Cardiac muscle cell (in vitro differentiated cells and primary cell): Measurements from ENCODE around the gene ARL16. TPM values are rescaled to one million over a fixed set of nuclear protein-coding genes. Genes with fewer than 3 reads are reported as not detected.
A peak's percentile ranks its signal among the peaks of the same experiment; 100 is the strongest.

Source experiments
- DNase-seq, 2 donors: peaks; one replicate each; pipeline versions ENCODE4 v3.0.0 to v3.0.0-alpha.2; 2010 to 2017; ENCODE audit warnings: low read depth in 1 of 2, low spot score in 1 of 2
- H3K27ac ChIP-seq: fragments of 200-600 bp; sonication (generic); 2 replicates; pipeline ENCODE4 v1.5.1; 2016
- H3K27me3 ChIP-seq: fragments of 200-600 bp; sonication (generic); 2 replicates; pipeline ENCODE4 v1.6.0; 2016; ENCODE audit warnings: control low read depth
- H3K36me3 ChIP-seq: fragments of 200-600 bp; sonication (generic); 2 replicates; pipeline ENCODE4 v1.5.1; 2016; ENCODE audit warnings: control low read depth
- H3K4me1 ChIP-seq: fragments of 200-600 bp; sonication (generic); 2 replicates; pipeline ENCODE4 v1.8.1; 2017; ENCODE audit warnings: low read depth, mild to moderate bottlenecking, mixed run types
- H3K4me3 ChIP-seq: fragments of 200-600 bp; sonication (generic); 2 replicates; pipeline ENCODE4 v1.5.1; 2016; ENCODE audit warnings: mild to moderate bottlenecking
- H3K9me3 ChIP-seq: fragments of 200-600 bp; sonication (generic); 2 replicates; pipeline ENCODE4 v1.5.1; 2017; ENCODE audit warnings: low read depth, mild to moderate bottlenecking, control low read depth
- CTCF ChIP-seq: IDR thresholded peaks from 2 replicates; pipeline ENCODE4 v1.5.1; 2012; ENCODE audit warnings: low read depth, mild to moderate bottlenecking, low read length
- polyA plus RNA-seq: library from polyadenylated mRNA; unstranded; fragments of >200 nt; fragmentation: Nextera tagmentation; extraction: Ambion mirVana; gene quantifications from 2 replicates; pipeline ENCODE4 v1.2.1, GENCODE V29; 2016
- total RNA-seq: library from RNA; depleted of rRNA; stranded (reverse); fragments of >200 nt; gene quantifications from 2 replicates; pipeline ENCODE4 v1.2.3, GENCODE V29; 2016

ARL16 gene
- total and polyA plus RNA-seq, 2 experiments from 2014 or later = 44.3 to 109 TPM

- peaks cover 12% of the 10 kb centered on the region for H3K4me1 ChIP-seq
- no peak for DNase-seq
- no peaks in the 10 kb centered on the region for H3K9me3 ChIP-seq
- no peak overlapping the region for H3K4me3 ChIP-seq
- peaks cover 28% of the 10 kb centered on the region for H3K36me3 ChIP-seq
- TF ChIP-seq CTCF = no peak
- H3K27me3 ChIP-seq = no peaks in the 10 kb centered on the region
- peak overlapping the region; percentile 43 for H3K27ac ChIP-seq
These were observed 24.4 kb upstream of the ARL16 start for GRCh38 chr17:81707725-81708646.

- H3K4me3 ChIP-seq = no peak overlapping the region
- no peaks in the 10 kb centered on the region for H3K27me3 ChIP-seq
- peaks cover 11% of the 10 kb centered on the region for H3K4me1 ChIP-seq
- H3K27ac ChIP-seq = no peak overlapping the region
- peaks cover 28% of the 10 kb centered on the region for H3K36me3 ChIP-seq
- no peak for TF ChIP-seq CTCF
- no peak for DNase-seq
- no peaks in the 10 kb centered on the region for H3K9me3 ChIP-seq
These were observed 23.4 kb upstream of the ARL16 start for GRCh38 chr17:81706757-81707624.

GRCh38 chr17:81706232-81706611 is 22.6 kb upstream of the ARL16 start:
- Histone ChIP-seq H3K27ac (no peak overlapping the region), H3K27me3 (no peaks in the 10 kb centered on the region), H3K36me3 (peaks cover 32% of the 10 kb centered on the region), H3K9me3 (no peaks in the 10 kb centered on the region), H3K4me3 (no peak overlapping the region), H3K4me1 (peaks cover 12% of the 10 kb centered on the region)
- no peak for DNase-seq
- TF ChIP-seq CTCF = no peak

- H3K36me3 ChIP-seq = peaks cover 37% of the 10 kb centered on the region
- H3K9me3 ChIP-seq = no peaks in the 10 kb centered on the region
- no peak overlapping the region for H3K27ac ChIP-seq
- peaks cover 7% of the 10 kb centered on the region for H3K4me1 ChIP-seq
- no peaks in the 10 kb centered on the region for H3K27me3 ChIP-seq
- no peak for TF ChIP-seq CTCF
- no peak for DNase-seq
- no peak overlapping the region for H3K4me3 ChIP-seq
These were observed 22.1 kb upstream of the ARL16 start for GRCh38 chr17:81705518-81706231.
